GM19240 (cell line): Measurements from ENCODE around the gene ABLIM2.
"Not testable (repeated sequence)": the region's sequence is repeated elsewhere in the genome, so short reads cannot be mapped to it uniquely, and the experiment has no call there.

ENCODE experiments used
- DNase-seq: peaks from one replicate; pipeline ENCODE4 v3.0.0; 2011; ENCODE audit warnings: low spot score; ENCODE audit not compliant: insufficient read length

The ABLIM2 gene

DNA sequence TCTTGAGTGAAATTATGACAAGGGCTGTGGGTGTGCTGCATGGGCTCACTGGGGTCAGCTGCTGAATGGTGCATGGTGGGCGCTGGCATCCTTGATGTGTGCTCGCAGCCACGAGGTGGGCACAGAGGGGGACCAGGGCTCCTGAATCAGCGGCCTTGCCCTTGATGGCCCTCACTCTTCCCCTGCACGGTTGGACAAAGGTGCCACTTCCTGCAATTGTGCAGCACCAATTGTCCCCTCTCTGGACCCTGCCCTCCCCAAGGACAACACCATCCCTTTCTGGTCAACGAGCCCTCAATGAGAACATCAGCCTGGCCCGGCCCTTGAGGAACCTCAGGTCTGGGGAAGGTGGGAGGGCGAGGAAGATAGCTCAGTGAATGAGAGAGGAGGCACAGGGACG is 16.1 kb downstream of the ABLIM2 start:
- no peak for DNase-seq

DNA sequence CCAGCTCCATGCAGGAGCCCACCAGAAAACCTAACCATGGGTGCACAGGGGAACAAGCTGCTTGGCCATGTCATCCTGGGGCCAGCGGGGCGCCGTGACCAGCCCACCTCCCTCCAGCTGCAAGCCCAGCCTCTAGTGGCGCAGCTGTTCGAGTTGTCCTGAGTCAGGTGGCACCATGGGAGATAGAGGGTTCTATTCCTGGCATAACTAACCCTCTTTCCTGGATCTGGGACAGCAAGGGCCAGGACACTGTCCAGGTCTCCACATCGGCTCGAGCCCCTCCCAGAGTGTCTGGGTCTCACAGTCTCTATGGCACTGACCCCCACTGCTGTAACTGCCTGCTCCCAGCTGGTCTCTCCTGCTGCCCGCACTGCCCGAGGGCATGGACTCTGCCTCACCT is 16.7 kb downstream of the ABLIM2 start:
- no peak for DNase-seq

DNA sequence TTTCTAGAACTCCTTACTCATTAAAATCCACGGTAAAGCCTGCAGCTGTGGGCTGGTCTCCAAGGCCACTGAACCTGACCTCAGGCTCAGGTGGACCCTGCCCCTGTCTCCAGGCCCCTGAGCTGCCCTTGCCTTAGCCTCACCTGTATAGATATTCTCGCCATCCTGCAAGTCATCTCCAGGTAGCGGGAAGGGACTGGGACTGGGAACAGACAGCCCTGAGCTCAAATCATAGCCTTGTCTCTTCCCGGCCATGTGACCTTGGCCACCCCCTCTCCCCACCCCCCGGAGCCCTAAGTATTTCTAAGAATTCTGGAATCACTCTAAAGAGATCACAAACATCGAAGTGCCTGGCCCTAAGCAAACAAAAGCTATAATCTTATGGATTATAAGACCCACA is 17.7 kb downstream of the ABLIM2 start:
- DNase-seq, result no peak

DNA sequence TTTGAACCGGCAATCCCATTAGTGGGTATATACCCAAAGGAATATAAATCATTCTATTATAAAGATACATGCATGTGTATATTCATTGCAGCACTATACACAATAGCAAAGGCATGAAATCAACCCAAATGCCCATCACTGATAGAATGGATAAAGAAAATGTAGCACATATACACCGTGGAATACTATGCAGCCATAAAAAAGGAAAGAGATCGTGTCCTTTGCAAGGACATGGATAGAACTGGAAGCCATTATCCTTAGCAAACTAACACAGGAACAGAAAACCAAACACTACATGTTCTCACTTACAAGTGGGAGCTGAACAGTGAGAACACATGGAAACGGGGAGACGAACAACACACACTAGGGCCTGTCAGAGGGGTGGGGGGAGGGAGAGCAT is 18.9 kb downstream of the ABLIM2 start:
- not testable (repeated sequence) for DNase-seq

DNA sequence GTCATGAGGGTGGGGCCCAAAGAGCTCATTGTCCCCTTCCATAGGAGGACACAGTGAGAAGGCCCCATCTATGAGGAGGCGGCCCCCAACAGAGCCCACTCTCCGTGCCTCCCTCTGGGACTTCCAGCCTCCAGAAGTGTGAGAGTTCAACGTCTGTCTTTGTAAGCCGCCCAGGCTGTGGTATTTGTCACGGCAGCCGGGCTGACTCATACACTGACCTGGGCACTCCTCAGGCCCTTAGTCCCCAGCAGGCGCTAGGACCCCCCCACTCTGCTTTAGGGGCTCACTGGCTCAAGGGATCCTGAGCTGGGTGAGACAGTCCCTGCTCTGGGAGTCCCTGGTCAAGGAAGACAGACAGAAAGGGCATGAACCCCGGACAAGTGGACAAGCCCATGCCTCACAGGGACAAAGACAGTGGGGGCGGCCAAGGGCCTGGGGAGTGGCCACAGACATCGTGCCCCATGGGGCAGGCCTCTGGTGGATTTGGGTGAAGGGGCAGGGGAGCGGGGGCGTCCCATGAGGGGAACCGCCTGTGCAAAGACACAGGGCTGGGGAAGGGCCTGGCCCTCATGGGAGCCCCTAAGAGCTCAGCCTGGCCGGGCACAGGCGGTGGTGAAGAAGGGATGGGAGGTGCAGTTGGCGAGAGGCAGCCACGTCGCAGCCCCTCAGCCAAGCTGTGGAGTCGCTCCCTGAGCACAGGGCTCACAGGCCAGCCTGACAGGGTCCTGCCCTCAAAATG is 21.5 kb downstream of the ABLIM2 start:
- DNase-seq, result no peak

DNA sequence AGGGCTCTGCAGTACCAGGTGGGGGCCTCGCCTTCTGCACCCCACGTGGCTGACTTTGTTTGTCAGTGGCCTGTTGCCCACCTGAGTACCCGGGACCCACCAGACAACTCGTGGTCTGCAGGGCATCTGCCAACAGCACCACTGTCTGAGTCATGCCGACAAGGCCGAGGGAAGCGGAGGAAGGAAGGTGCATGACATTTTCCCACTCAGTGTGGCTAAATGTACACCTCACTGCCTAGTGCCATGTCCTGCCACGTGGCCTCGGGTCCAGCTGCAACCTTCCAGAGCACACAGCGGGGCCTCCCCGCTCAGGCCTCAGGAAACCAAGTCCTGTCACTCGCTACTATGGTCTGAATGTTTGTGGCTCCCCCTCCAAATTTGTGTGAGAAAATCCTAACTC is 22.1 kb downstream of the ABLIM2 start:
- DNase-seq, result no peak

DNA sequence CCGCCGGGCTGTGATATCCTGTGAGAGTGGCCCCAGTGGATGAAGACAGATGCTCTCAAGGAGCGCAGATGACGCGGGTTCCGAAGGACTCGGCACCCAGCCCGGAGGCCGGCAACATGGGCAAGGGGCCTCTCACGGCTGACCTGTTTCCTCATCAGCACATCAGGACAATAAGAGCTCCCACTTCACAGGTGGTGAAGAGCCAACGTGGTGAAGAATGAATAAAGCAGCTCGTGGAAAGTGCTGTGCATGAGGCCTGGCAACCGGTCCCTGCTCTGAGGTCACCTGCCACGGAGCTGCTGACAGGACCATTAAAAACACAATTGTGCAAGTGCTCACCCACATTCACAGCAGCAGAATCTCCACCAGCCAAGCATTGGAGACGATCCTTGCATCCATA is 22.9 kb downstream of the ABLIM2 start:
- DNase-seq, result no peak

DNA sequence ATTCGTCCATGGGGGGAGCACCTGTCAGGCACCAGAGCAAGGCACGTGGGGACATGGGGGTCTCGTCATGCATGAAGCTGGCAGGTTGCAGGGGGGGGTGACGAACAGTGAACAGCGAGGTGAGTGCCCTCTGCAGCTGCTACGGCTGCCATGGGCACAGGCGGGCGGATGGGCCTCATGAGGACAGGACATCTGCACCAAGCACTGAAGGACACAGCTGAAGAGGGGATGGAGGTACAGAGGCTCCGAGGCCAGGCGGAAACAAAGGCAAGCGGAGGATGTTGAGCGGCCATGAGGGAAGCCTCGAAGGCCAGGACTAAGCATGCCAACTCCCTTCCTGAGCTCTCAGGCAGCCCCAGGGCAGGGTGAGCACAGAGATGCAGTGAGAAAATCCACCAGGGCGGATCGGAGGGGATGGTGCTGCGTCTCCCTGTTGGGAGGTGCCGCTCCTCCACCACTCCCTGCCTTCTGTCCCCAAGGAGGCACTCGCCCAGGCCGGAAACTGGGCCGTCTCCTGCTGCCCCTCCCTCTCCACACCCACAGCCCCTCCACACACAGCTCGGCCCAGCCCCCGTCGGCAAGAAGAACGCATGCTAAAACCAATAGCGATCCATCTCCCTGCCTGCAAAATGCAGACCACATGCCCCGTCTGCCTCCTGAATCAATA is 24.6 kb downstream of the ABLIM2 start:
- DNase-seq, result no peak

DNA sequence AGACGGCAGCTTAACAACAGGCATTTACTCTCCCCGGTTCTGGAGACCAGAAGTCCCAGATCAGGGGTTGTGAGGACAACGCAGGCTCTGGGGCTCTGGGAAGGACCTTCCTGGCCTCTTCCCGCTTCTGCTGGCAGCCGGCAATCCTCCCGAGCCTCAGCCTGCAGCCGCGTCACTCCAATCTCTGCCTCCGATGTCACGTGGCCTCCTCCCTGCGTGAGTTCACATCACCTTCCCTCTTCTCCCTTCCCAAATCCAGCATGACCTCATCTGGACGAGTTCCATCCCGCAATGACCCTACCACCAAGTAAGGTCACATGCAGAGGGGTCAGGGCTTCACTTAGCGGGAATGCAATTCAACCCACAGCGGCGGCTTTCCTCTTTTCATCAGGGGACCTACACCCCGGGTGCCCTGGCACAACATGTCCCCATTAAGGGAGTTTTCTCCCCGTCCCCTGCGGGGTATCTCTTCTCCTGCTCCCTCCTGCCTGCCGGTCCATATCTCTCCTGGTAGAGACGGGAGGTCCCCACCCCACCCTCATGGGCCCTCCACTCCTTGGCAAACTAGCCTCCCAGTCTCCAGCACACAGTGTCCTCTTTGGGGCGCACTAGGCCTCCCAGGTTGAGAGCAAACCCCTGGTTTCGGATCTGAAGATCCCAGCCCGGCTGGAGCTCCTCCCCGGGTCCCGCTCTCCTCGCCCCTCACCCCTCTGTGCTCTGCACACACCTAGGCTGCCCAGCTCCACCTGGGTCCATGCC is 25.5 kb downstream of the ABLIM2 start:
- DNase-seq, result no peak

DNA sequence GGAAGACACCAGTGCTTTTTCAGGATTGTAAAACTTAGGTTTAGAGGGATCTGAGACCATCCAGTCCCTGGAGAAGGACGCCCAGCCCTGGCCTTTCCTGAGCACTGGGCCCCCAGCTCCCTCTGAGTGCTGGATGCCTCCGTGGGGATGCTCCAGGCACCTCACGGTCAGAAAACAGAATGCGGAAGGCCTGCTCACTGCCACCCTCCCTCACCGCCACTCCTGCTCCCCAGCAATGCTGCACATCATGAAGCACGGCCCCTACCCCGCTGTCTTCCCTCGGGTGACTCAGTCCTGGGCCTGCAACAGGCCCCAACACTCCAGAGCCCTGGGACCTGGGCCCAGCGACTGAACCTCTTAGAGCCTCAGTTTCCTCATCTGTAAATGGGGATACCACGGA is 26.2 kb downstream of the ABLIM2 start:
- no peak for DNase-seq

DNA sequence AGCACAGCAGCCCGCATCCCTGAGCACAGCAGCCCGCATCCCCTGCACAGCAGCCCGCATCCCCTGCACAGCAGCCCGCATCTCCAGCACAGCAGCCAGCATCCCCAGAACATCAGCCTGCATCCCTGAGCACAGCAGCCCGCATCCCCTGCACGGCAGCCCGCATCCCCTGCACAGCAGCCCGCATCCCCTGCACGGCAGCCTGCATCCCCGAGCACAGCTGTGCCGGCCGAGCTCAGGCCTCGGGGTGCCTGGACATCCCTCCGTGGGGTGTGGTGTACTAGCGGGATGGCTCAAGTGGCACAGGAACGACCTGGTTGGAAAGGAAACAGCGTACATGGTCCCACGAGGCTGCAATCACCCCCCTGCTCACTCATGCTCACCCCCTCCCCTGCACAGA is 26.8 kb downstream of the ABLIM2 start:
- no peak for DNase-seq

DNA sequence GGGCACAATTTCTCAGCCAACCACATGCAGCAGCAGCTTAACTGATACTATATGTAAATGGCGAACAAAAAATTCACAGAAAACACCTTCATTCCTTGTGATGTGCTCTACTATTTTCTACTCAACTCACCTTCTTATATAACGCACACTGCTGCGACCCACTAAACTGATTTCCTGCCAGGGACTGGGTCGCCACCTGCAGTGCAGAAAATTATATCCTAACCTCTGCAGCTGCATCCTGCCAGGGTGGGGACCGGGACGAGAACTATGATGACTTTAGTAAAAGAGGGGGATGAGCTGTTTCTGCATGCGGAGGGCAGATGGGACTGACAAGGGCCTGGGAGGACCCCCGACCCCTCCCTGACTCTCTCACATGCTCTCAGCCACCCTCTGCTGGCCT is 27.4 kb downstream of the ABLIM2 start:
- no peak for DNase-seq

DNA sequence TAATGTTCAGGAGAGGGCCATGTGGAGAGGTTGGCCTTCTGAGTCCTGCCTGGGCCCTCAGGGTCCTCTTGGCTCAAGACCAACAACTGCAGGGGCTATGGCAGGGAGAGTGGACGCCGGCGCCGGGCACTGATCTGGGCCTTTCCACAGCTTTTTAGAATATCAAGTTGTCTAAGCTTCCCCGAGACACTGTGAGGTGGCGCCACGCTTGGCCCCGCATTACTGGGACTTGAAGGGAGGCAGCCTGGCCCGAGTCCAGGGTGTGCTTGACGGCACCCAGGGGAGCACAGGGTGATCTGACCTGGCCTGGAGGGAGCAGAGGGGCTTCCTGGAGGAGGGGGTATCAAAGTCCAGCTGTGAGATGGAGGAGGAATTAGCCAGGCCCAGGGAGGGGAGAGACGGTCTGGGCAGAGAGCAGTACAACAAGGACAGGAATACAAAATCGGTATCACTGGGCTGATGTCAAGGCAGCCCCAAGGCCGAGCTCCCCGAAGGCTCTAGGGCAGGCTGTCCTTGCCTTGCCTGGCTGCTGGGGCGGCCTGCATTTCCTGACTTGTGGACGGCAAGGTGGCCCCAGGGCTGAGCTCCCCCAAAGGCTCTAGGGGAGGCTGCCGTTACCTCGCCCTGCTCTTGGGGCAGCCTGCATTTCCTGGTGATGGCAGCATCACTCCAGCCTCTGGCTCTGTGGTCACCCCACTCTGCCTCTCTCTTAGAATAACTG is 28.1 kb downstream of the ABLIM2 start:
- DNase-seq, result no peak

DNA sequence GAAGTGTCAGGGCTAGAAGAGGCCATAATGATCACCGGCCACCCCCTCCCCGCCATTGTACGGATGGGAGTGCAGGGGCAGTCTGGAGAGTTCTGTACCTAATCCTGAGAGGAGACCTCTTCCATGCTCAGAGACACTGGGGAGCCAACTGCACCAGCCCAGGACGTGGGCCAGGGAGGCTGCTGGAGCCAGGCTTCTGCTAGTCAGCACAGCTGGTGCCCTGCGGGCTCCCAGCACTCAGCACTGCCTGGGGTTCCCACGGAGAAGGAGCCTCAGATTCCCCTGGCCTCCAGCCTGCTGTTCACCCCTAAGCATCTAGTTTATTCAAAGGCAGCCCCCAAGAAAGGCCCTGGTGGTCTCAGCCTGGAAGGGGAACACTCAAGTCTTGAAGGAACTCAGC is 28.8 kb downstream of the ABLIM2 start:
- no peak for DNase-seq

DNA sequence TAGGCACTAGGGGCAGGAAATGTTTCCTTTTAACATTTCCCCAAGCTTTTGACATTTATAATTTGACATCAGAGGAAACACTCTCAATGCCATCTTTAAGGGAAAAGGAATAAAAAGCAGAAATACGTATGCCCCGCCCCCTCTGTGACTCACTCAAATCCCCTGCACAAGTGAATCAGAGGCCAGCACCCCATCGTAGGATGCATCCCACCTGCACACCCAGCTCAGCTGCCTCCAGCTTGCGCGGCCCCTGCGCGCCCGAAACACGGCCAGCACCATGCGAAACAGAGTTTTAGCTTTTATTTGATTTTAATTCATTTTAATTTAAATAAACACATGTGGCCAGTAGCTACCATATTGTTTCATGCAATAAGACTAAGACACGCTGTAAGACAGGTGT is 29.5 kb downstream of the ABLIM2 start:
- no peak for DNase-seq

DNA sequence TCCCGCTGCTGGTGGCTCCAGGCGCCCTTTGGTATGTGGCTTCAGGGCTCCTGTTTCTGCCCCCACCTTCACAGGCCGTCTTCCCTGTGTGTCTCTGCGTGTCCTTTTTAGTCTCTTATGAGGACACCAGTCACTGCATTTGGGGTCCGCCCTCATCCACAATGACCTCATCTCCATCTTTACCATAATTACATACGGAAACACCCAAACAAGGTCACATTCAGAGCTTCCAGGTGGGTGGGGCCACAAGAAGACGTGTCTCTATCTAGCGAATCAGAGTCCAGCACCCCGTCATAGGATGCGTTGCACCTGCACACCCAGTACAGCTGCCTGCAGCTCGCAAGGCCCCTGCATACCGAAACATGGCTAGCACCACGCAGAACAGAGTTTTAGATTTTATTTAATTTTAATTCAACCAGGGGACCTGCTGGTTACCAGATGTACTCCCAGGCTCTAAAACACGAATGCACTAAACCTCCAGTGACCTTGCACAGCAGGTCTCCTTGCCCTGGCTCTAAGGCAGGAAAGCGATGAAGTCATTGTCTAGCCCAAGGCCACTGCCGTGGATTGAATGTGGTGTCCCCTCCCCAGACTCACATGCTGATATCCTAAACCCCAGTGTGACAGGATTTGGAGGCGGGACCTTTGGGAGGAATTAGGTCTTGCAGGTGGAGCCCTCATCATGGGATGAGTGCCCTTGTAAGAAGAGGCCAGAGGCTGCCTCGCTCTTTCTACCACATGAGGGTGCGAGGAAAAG is 30.3 kb downstream of the ABLIM2 start:
- no peak for DNase-seq

DNA sequence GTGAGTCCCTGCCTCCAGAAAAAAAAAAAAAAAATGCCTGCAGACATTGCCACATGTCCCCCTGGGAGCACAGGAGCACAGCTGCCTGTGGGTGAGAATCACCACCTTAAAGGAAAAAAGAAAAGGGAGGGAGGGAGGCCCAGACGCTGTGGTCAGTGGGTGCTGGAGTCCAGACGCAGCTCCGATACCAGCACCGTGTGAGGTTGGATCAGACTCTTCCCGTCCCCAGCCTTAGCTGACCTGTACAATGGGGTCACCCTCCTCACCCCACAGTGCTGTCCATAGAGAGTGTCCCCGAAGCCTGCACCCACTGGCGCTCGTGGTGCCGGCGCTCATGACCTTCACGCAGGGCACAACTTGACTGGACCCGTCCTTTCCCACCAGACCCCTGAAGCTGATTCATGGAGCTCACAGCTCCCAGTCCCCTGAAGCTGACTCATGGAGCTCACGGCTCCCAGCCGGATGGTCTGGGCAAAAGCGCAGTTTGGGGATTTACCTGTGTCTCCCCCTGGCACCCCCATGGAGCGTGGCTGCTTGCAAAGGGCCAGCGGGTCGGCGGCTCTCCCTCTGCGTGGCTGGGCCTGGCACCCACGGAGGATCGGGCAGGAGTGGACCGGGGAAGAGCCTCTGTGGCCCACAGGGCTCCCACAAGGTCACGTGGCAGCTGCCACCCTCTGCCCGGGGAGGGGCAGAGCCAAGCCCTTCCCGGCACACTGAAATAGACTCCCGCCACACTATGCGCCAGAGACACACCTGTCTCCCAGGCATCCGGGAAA is 31.4 kb downstream of the ABLIM2 start:
- no peak for DNase-seq

DNA sequence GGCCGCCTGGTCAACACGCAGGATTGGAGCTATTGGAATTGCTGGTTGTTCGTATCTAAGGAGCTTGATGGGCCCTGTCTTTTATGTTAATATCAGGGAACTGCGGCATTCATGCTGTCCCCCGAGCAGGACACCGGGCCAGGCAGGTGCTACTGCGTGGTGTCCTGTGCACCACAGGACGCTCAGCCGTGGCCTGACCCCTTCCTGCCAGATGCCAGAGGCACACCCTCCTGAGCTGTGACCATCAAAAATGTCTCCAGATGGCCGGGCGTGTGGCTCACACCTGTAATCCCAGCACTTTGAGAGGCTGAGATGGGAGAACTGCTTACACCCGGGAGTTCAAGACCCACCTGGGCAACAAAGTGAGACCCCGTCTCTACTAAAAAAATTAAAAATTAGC is 32.1 kb downstream of the ABLIM2 start:
- DNase-seq, result no peak

DNA sequence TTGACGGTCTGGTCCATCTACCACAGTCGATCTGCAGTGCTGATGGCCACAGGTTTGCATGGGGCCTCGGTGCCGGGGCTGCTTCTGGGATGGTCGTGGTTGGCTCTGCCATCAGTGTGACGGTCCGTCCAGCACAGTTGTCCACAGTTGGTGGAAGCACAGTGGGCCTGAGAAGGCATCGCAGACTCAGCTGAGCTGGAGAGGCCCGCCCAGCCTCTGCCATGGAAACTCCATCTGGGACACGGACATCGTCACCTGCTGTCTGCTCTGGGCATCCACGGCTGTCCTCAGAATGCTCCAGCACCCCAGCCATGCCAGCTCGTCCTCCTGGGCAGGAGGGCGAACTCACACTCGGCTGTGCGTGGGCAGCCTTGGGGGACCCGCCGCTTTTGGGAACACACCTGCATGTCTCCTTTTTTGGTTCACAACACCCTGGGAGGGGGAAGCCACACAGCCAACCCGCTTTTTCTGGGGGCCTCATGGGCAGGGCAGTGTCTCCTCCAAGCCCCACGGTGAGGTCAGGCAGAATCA is 33.0 kb downstream of the ABLIM2 start:
- no peak for DNase-seq

DNA sequence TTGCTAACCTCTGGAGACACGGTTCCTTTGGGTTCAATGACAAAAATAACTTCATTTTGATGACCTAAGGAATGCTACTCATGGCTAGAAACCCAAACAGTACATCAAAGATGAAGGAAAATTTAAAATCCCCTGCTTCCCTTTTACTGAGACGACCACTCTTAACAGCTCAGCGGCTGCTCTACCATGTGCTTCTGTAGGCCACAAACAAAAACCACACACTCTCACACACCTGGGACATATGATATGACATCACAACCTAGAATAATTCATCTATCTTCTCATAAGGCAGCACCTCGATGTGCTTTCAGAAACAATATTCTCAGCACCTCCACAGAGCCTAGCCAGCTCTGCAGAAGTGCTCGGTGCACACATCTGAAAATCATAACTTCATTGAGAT is 34.7 kb downstream of the ABLIM2 start:
- DNase-seq, result no peak
